A673 (cell line): ENCODE measurements around the gene BORA. TPM values are rescaled to one million over a fixed set of nuclear protein-coding genes. Genes with fewer than 3 reads are reported as not detected.

Experiments used
- BruUV-seq: library from RNA; stranded (reverse); fragments of 400-500 nt; replicated peaks from 2 replicates; lab custom pipeline; 2021; lab: Mats Ljungman, UMichigan
- CTCF ChIA-PET: fragments of 300-600 bp; sonication (Branson Sonifier 250); formaldehyde crosslinking; loops from one replicate; lab custom pipeline; 2022; ENCODE audit warnings: antibody characterized with exemption; lab: Charles Lee
- POLR2A ChIA-PET: fragments of 300-600 bp; sonication (Branson Sonifier 250); formaldehyde crosslinking; loops from one replicate; lab custom pipeline; 2022; ENCODE audit warnings: antibody characterized with exemption; ENCODE audit not compliant: low non-redundant PET; lab: Charles Lee
- DNase-seq: peaks from one replicate; pipeline ENCODE4 v3.0.0-alpha.2; 2015; ENCODE audit warnings: low spot score
- H3K27ac ChIP-seq: fragments of 200-600 bp; sonication (generic); 2 replicates; pipeline ENCODE4 v1.5.1; 2016; ENCODE audit warnings: mixed run types, low read depth, mild to moderate bottlenecking, mixed read lengths, antibody characterized with exemption, low read length; ENCODE audit not compliant: poor library complexity, severe bottlenecking
- H3K27me3 ChIP-seq: fragments of 200-600 bp; sonication (generic); replicated peaks from 2 replicates; pipeline ENCODE4 v1.6.1; 2017; ENCODE audit warnings: mixed run types, low read depth, mild to moderate bottlenecking, mixed read lengths, antibody characterized with exemption, low read length; ENCODE audit not compliant: insufficient read depth, poor library complexity
- H3K36me3 ChIP-seq: fragments of 200-600 bp; sonication (generic); 2 replicates; pipeline ENCODE4 v1.6.1; 2016; ENCODE audit warnings: mixed run types, mild to moderate bottlenecking, mixed read lengths, antibody characterized with exemption, low read length; ENCODE audit not compliant: insufficient read depth, poor library complexity, severe bottlenecking
- H3K4me1 ChIP-seq: fragments of 200-600 bp; sonication (generic); 2 replicates; pipeline ENCODE4 v1.6.1; 2017; ENCODE audit warnings: mixed run types, mild to moderate bottlenecking, mixed read lengths, antibody characterized with exemption, low read length; ENCODE audit not compliant: insufficient read depth, poor library complexity, severe bottlenecking
- H3K4me3 ChIP-seq: fragments of 200-600 bp; sonication (generic); 2 replicates; pipeline ENCODE4 v1.5.1; 2016; ENCODE audit warnings: low read depth, mixed run types, mild to moderate bottlenecking, mixed read lengths, low read length; ENCODE audit not compliant: poor library complexity, severe bottlenecking
- H3K9me3 ChIP-seq: fragments of 200-600 bp; sonication (generic); 2 replicates; pipeline ENCODE4 v1.6.1; 2016; ENCODE audit warnings: mixed run types, low read depth, mild to moderate bottlenecking, mixed read lengths, antibody characterized with exemption, low read length; ENCODE audit not compliant: poor library complexity, severe bottlenecking
- EZH2 ChIP-seq: fragments of 200-600 bp; sonication (generic); IDR thresholded peaks from 2 replicates; pipeline ENCODE4 v1.6.1; 2017; ENCODE audit warnings: borderline replicate concordance, low read depth, mild to moderate bottlenecking, mixed read lengths, antibody characterized with exemption, low read length; ENCODE audit not compliant: poor library complexity, severe bottlenecking
- intact Hi-C: fragments of 100-400 bp; cut with micrococcal nuclease; formaldehyde crosslinking; loops from one replicate; pipeline ENCODE4 v1.10.0; 2022; ENCODE audit not compliant: unreplicated experiment
- total RNA-seq: library from RNA; stranded (reverse); gene quantifications from 2 replicates; pipeline ENCODE4 v1.2.3, GENCODE V29; 2021
- TF ChIP-seq, protein P1 (sequence below): fragments of 300-800, 200-600 bp; sonication (generic); conservative IDR thresholded peaks from 2 replicates; pipeline ENCODE4 v1.5.1; 2017; ENCODE audit warnings: low read depth, mild to moderate bottlenecking, antibody characterized with exemption, low read length, moderate library complexity, mixed read lengths

The BORA gene
- total RNA-seq, 1 experiment from 2014 or later = 17.1 TPM

DNA sequence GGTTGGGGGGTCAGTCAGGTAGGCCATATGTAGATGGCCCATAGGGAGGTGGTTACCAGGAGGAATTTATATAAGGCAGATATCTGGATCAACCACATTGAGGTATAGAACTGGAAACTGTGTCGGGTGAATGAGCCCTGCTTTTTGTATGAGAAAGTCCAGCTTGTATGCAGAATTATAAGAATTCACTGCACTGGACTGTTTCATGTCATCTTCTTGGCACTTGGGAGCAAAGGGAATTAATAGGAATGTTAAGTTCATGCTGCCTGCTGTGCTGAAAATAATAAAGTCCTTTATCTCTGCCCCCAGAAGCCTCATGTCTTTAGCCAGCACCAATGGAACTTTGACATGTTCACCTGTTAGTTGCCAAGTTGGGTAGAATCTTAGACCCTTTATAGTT lies 12.3 kb downstream of the BORA start:
- Histone ChIP-seq H3K27ac (no peak overlapping the region), H3K36me3 (peaks cover 58% of the 10 kb centered on the region), H3K9me3 (no peaks in the 10 kb centered on the region), H3K27me3 (no peaks in the 10 kb centered on the region), H3K4me1 (no peaks in the 10 kb centered on the region), H3K4me3 (no peak overlapping the region)
- CTCF ChIA-PET = interaction anchor here (0.6 kb wide), 1 partner anchor 69 kb away, joined by 8 read pairs; no protein-coding TSS in a partner anchor
- intact Hi-C loops = no loop called here
- TF ChIP-seq EZH2 = no peak
- TF ChIP-seq, protein P1, sequence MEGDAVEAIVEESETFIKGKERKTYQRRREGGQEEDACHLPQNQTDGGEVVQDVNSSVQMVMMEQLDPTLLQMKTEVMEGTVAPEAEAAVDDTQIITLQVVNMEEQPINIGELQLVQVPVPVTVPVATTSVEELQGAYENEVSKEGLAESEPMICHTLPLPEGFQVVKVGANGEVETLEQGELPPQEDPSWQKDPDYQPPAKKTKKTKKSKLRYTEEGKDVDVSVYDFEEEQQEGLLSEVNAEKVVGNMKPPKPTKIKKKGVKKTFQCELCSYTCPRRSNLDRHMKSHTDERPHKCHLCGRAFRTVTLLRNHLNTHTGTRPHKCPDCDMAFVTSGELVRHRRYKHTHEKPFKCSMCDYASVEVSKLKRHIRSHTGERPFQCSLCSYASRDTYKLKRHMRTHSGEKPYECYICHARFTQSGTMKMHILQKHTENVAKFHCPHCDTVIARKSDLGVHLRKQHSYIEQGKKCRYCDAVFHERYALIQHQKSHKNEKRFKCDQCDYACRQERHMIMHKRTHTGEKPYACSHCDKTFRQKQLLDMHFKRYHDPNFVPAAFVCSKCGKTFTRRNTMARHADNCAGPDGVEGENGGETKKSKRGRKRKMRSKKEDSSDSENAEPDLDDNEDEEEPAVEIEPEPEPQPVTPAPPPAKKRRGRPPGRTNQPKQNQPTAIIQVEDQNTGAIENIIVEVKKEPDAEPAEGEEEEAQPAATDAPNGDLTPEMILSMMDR = no peak
- DNase-seq = no peak
- BruUV-seq = no TSS peak
- POLR2A ChIA-PET = no interaction called here

GRCh38 chr13:72745260-72745659 lies 17.5 kb downstream of the BORA start:
- Histone ChIP-seq H3K27me3 (no peaks in the 10 kb centered on the region), H3K4me3 (no peak overlapping the region), H3K27ac (no peak overlapping the region), H3K36me3 (peaks cover 72% of the 10 kb centered on the region), H3K9me3 (no peaks in the 10 kb centered on the region), H3K4me1 (no peaks in the 10 kb centered on the region)
- no peak for DNase-seq
- ChIA-PET CTCF (no interaction called here), POLR2A (no interaction called here)
- intact Hi-C loops = no loop called here
- TF ChIP-seq, protein P1 = no peak
- TF ChIP-seq EZH2 = no peak
- BruUV-seq = no TSS peak

GRCh38 chr13:72751220-72751619 lies 23.5 kb downstream of the BORA start:
- H3K27me3 ChIP-seq = no peaks in the 10 kb centered on the region
- intact Hi-C loops = no loop called here
- CTCF ChIA-PET = no interaction called here

More at GRCh38 chr13:72751220-72751619, 23.5 kb downstream of the BORA start:
- no peak for DNase-seq
- Histone ChIP-seq H3K36me3 (peaks cover 81% of the 10 kb centered on the region), H3K27ac (no peak overlapping the region), H3K4me3 (no peak overlapping the region), H3K4me1 (no peaks in the 10 kb centered on the region), H3K9me3 (no peaks in the 10 kb centered on the region)
- POLR2A ChIA-PET = no interaction called here
- no TSS peak for BruUV-seq
- TF ChIP-seq, protein P1 = no peak
- no peak for TF ChIP-seq EZH2
